OCI-M1 (cell line): Measurements from ENCODE around the gene NIM1K.
"Not testable (repeated sequence)": the region's sequence is repeated elsewhere in the genome, so short reads cannot be mapped to it uniquely, and the experiment has no call there.

Experiments
- DNase-seq: peaks from one replicate; lab custom pipeline; 2025; lab: John Stamatoyannopoulos, UW

NIM1K gene

DNA sequence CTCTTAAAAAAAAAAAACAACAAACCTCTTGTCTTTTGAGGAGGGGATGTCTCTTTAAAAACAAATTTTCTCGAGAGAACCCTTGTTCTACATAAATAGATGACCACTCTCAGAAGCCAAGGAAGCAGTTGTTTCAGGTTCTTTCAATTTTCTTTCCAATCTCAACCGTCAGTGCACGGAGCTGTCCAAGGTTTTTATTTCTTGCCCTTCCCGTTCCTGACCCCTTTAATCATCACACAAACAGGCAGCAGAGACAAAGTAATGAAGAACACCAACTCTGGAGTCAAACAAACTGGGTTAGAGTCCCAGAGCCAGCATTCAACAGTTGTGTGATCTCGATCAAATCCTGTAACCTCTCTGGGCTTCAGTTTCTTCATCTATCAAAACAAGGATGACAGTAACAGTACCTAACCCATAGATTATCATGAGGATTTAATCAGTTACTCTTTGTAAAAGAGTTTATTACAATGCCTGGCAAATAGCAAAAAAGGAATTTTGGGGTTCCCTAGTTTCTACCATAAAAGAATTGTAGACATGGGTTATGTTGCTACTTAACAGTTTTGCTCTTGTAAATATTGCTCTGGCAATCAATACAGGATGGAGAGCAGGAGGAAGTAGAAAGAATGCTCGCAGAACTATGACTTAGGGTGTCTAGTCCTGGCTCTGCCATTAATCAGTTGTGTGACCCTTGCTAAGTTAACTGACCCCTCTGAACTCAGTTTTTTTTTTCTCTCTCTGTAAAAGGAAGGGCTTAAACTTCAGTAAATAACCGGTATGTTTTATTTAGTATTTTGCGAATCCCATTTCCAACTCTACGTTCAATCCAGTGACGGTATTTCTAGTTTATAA is 1.0 kb upstream of the NIM1K start:
- peak; percentile 35 for DNase-seq

GRCh38 chr5:43192558-43193180 is 644 bp downstream of the NIM1K start:
- DNase-seq: no peak

DNA sequence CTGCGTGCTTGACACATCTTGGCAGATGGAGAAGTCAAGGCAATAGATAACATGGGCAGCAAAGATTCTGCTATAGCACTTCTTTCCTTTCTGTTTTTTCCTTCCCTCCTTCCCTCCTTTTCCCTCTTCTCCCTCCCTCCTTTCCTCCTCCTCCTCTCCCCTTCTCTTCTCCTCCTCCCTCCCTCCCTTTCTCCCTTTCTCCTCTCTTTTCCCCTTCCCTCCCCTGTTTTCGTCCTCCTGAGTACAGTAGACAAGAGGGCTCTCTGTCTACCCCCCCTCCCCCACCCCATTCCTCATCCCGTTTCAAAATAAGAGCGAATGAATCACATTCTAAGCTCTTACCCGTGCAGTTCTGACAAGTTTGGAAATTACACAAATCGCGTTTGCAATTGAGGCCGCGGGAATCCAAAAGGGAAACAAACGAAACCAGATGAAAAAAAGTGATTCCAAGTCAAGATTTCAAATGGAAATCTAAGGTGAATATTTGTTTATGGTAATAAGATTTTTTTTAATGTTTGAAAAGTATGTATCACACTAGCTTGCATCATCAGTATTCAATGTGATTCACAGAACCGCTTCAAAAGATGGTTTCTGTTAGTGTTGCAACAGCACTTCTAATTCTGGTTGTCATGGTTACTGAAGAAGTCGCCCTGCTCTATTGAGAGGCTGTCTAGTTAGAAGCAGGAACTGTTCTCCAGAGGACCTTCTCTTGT is 1.3 kb downstream of the NIM1K start:
- DNase-seq: peak; percentile 81

DNA sequence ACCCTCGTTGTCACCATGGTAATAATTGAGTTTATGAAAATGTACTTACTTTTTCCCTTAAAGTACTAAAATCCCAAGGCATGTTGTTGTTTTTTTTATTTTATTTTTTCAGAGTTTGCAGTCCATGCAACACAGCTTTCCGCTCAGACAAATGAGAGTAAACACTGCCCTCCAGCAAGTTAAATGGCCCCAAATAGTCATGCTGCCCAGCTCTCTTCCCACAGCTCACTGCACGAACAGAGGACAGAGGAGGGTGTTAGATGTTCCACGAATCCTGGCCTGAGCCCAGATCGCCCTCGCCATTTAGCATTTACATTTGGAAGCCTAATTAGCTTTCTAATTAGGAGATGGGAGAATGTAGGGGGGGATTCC is 1.9 kb downstream of the NIM1K start:
- DNase-seq: no peak

DNA sequence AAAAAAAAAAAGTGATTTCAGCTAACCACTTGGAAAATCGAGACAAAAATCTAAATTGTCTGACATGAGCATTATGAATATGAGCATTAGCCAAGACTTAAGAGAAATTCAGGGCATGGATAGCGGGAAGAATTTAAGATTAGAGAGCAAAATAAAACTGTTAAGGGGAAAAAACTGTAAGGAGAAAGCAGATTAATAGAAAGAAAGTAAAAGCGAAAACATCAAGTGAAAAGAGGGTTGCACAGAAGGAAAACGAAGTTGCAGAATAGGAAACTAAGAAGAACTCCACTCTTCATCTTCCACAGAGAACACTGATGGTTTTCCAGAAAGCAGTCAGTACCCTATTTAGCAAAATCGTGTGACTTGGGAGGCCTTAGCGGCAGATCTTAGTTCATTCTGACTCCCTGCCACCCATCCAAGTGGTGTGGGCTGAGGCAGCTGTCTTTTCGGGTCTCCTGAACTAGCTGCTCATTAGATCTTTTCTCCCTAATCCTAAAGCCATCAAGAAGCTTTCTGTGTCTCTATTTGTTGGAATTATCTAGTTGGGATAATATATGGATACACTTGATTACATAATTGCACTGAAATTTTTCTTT is 3.7 kb downstream of the NIM1K start:
- DNase-seq: no peak

- DNase-seq: no peak
Measured at GRCh38 chr5:43197535-43197934, 5.5 kb downstream of the NIM1K start.

- DNase-seq: not testable (repeated sequence)
Measured at GRCh38 chr5:43201442-43201841, 9.4 kb downstream of the NIM1K start.

- DNase-seq: no peak
Measured at GRCh38 chr5:43202380-43202779, 10.4 kb downstream of the NIM1K start.

GRCh38 chr5:43203373-43203772 is 11.3 kb downstream of the NIM1K start:
- DNase-seq: no peak

DNA sequence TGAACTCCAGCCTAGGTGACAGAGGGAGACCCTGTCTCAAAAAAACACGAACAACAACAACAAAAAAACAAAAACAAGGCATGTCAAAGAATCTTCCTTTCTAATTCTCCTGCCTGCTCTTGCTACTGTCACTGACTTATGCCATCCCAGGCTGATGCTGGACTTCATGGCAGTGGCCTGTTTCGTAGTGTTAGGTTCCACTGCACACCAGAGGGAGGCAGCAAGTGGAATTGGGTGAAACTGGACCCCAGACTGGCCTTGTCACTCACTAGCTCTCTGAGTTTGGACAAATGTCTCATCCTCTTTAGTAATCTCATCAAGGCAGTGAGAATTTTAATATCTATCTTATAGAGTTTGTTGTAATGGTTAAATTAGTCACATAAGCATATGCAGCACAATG is 12.9 kb downstream of the NIM1K start:
- no peak for DNase-seq

DNA sequence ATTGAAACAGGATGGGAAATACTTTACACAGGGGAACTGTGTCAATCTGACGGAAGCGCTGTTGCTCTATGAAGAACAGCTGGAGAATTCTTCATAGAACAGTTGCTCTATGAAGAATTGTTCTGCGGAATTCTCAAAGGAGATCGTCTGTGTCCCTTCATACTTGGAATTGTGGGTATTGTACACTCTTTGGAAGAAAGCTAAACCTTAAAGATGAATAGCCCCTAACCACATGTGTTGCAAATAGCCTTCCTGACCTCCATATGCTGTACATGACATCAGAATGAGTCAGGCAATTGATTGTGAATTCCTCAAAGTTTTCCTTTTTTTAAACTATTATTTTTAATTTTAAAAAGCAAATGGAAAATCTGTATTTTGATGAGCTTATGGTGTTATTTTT is 15.6 kb downstream of the NIM1K start:
- DNase-seq: no peak

DNA sequence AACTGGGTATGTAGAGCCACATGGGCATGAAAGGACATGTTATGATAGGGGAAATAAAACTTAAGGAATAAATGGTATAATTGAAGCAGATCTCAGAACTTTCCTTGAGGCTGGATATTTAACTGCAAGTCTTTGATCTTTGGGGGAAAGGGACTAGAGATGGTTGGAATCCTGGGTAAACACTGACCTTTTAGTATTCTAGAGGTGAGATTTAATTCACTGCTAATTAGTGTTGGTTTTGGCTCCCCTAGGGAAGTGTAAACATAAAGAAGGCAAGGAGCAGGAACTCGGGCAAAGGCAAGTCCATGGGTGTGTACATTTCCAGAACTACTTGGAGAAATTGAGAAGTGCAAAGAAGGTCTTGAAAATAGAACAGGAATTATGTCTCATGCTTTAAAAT is 16.6 kb downstream of the NIM1K start:
- DNase-seq: no peak

DNA sequence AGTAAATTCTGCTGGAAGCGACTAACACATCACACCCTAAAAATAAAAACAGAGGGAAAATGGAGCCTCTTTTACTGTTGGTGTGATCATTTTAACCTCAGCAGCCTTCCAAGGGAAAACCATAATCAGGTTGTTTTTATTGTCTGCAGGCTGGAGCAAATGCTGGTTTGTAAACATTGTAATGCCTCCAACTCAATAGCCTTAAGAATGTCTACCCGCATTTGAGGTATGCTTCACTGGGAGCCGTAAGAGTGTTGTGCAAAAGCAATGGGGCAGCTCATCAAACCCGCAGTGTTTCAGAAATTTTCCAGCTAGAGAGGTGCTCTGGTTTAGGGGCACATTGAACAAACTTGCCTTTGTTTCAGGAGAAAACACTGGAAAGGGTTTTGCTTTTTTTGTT is 17.0 kb downstream of the NIM1K start:
- DNase-seq: no peak

- no peak for DNase-seq
Measured at GRCh38 chr5:43209833-43210232, 17.8 kb downstream of the NIM1K start.

GRCh38 chr5:43210570-43210969 is 18.5 kb downstream of the NIM1K start:
- DNase-seq: no peak

DNA sequence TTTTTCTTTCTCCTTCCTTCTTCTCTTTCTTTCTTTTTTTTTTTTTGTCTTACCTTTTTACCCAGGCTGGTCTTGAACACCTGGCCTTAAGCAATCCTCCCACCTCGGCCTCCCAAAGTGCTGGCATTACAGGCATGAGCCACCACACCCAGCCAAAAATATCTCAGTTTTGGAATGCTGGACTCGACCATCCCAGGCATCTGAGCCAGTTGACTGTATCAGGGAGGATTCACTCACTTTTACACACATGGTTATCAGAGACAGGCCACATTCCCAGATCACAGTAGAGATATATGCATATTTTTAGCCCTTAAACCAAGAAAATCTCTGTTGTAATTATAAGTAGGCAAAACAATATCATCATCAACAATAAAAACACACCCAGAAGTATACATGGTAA is 21.9 kb downstream of the NIM1K start:
- DNase-seq: no peak

DNA sequence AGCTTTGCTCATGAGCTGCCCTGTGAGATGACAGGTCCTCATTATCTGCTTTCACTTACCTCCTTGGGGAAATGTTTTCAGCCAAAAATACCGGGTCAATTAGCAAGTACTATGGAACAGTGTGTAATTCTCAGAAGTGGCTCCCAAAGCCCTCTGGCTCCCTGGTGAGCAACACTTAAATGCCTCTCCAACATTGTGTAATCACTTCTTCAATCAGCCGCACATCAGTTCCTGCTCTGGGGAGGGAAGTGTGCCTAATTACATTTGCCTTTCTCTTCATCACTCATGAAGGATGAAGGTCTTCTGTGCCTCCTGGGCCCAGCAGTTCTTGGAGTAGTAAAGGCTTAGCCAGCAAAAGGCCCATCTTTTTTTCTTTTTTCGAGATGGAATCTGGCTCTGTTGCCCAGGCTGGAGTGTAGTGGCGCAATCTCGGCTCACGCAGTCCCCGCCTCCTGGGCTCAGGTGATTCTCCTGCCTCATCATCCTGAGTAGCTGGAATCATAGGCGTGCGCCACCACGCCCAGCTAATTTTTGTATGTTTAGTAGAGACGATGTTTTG is 23.1 kb downstream of the NIM1K start:
- no peak for DNase-seq

DNA sequence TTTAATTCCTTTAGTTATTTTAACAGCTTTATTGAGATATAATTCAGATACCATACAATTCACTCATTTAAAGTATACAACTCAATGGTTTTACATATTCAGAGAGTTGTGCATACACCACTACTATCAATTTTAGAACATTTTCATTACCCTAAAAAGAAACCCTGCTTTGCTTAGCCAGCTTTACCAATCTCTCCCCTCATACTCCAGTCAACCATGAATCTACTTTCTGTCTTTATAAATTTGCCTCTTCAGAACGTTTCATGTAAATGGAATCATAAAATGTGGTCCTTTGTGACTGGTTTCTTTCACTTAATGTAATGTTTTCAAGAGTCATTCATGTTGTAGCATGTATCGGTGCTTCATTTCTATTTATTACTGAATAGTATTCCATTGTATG is 24.9 kb downstream of the NIM1K start:
- DNase-seq: no peak

GRCh38 chr5:43219120-43219519 is 27.1 kb downstream of the NIM1K start:
- no peak for DNase-seq

GRCh38 chr5:43221502-43221901 is 29.5 kb downstream of the NIM1K start:
- DNase-seq: no peak

DNA sequence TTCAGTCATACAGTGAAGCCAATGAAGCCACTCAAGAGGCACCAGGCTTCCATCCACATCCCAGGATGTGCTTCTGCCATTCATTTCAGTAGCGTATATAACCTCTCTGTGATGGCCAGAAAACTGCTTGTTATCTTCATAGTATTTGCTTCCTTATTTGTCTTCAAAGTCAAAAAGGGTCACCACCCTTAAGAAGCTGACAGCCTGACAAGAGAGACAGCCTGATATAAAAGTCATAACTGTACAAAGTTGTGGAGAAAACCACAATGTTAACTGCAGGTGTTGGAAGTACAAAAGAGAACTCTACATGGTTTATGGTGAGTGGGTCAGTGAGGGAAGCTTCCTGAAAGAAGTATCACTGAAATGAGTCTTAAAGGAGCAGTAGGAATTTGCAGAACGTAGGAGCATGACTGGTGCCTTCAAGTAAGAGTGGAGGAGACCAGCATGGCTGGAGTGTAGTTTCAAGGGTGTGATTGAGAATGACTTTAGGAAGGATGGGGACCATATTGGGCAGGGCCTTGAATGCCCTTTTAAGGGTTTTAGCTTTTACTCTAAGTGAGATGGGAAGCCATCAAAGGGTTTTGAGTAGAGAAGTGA is 33.7 kb downstream of the NIM1K start:
- peak; percentile 19 for DNase-seq

GRCh38 chr5:43227655-43228054 is 35.6 kb downstream of the NIM1K start:
- peak; percentile 50 for DNase-seq
